DMS79 (cell line): ENCODE results near the gene GRAP.

ENCODE experiments used
- DNase-seq: peaks from one replicate; lab custom pipeline; 2025; lab: John Stamatoyannopoulos, UW

Gene GRAP

DNA sequence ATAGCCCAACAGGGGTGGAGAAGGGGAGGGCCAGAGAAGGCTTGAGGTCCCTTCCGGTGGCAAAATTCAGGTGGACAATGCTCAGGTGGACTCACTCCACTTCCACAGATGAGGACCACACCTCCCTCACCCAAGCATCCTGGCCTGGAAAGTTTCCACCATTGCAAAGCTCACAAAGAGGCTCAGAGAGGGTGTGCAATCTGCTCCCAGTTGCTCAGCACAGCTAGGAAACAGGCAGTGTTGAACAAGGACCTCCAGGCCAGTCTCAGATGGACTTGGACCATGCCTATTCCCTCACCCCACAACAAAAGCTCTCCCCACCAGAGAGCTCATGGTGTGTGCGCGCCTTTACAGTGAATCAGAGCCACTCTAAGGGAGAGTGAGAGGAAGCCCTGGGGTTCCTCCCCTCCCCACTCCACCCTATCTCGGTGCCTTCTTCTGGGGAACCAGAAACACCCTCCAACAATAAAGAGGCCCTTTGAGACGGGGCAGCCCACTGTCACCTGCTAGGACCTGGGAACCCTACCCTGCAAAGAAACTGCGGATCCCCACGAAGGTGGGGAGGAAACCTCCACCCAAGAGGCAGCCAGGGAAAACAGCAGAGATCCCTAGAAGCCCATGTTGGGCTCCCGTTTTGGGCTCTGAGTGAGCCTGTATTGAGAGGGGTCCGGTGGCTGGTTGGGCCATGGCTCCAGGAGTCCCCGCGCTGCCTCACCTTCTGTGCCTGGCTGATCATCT, 43.8 kb downstream of the GRAP start:
- no peak for DNase-seq

GRCh38 chr17:19001907-19002590, 44.7 kb downstream of the GRAP start:
- no peak for DNase-seq

DNA sequence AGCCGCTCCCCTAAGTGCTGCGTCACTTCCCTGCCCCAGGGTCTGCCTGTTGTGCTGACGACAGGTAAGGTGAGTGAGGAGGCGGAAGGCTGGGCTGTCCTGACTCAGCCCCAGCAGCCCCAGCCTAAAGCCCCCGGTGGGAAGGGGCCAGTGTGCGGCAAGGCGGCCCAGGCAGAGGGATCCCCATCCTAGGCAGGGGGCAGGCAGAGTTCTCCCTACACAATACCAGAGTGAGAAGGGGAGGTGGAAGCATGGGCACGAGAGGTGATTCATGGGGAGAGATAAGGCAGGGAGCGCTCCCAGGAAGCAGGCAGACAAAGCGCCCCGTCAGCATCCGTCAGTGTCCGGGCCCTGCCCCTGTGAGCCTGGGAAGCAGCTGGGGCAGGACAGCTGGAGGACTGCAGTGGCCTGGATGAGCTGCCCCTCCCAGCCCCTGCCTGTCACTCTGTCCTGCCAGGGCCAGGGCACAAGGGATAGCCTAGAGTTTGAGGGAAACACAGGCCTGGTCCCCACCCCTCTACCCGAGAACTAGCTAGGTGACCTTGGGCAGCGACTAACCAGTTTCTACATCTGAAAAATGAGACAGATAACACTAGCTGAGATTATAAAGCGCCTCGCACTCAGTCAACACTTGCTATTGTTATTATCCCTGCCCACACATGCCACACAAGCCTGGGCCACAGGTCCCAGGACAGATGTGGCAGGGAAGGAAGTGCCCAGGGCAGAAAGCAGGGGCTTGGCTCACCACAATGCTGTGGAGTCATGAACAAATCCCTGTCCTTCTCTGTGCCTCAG, 46.0 kb downstream of the GRAP start:
- DNase-seq, result no peak

- DNase-seq, result no peak
Measured at GRCh38 chr17:18999911-19000310, 46.8 kb downstream of the GRAP start.

GRCh38 chr17:18999394-18999793, 47.4 kb downstream of the GRAP start:
- DNase-seq, result no peak

DNA sequence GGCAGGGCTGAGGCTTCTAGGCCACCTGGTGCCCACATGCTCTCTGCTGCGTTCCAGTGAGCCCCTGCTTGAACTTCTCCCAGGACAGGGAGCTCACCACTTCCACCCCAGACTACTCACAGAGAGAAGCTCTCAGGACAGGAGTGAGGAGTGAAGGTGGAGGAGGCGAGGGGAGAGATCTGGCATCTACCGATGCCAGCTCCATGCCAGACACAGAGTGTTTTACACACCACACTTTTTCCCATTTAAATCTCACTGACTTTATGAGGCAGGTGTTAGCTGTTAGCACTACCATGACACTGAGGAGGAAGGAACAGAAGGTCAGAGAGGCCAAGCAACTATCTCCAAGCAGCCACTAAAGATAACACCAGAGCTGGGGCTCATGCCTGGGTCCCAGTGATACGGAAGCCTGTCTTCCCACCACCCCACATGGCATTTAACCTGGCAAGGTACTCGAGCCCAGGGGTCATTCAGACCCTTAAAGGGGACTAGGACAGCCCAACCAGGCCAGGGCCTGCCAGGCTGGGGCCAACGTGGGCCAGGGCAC, 49.0 kb downstream of the GRAP start:
- DNase-seq, result no peak

DNA sequence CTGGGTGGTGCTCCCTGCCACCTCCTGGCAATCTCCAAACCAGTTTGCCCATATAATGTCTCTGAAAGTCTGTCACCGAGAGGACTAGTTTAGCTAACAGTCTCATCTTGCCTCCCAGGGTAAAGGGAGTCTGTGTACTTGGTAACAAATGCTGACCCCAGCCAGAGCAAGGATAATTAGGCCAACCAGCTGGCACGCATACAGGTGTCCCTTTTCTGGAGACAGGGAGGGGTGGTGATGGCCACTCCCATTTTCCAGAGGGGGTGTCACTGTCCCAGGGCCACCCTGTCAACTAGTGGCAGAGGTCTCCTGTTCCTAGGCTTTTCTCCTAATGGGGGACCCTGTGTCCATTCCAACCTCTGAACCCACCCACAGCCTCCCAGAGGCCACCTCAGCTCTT, 50.3 kb downstream of the GRAP start:
- no peak for DNase-seq

GRCh38 chr17:18995220-18995619, 51.5 kb downstream of the GRAP start:
- no peak for DNase-seq

DNA sequence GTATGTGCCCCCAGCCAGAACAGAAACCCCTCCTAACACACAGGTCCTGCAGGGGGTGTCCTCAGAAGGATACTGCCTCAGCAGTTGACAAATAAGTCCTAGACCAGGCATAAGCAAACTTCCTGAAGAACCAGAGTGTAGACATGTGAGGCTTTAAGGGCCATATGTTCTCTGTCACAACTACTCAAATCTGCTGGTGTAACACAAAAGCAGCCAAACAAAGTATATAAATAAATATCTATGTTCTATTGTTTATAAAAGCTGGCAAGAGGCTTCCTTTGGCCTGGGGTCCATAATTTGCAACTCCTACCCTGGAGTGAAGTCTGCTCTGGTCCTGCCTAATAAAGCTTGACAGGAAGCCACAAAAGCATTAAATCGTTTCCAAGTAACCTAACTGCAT, 52.1 kb downstream of the GRAP start:
- DNase-seq, result no peak

- DNase-seq, result no peak
Measured at GRCh38 chr17:18993905-18994526, 52.7 kb downstream of the GRAP start.

- peak; percentile 24 for DNase-seq
Measured at GRCh38 chr17:18992454-18993130, 54.2 kb downstream of the GRAP start.

GRCh38 chr17:18991531-18992315, 55.0 kb downstream of the GRAP start:
- no peak for DNase-seq

- no peak for DNase-seq
Measured at GRCh38 chr17:18990331-18990730, 56.4 kb downstream of the GRAP start.

DNA sequence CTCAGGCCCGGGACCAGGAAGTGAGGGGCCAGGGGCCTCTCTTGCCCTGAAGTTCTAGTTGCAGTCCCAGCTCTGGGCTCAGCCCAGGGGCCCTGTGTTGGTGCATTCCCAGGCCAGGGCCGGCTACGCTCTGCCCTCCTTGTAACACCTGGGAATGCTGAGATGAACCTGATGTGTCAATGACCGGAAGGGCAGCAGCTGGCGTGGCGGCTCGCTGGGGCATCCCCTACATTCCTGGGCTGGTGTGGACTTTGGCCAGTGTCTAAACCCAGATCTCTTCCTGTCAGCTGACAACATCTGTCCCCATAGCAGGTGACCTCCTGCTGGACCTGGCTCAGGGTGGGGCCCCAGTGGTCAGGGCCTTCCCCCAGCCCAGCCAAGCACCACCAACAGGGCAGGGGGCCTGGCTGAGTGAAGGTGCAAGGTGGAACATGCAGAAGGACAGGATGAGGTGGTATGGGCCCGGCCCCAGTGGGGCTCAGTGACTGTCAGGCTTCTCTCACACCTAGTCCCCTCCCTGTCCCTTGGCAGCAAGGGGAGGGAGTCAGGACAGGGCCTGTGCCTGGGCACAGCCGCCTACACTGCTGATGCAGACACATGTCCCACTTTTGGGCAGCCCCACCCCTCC, 58.1 kb downstream of the GRAP start:
- no peak for DNase-seq

- no peak for DNase-seq
Measured at GRCh38 chr17:18987862-18988545, 58.8 kb downstream of the GRAP start.

DNA sequence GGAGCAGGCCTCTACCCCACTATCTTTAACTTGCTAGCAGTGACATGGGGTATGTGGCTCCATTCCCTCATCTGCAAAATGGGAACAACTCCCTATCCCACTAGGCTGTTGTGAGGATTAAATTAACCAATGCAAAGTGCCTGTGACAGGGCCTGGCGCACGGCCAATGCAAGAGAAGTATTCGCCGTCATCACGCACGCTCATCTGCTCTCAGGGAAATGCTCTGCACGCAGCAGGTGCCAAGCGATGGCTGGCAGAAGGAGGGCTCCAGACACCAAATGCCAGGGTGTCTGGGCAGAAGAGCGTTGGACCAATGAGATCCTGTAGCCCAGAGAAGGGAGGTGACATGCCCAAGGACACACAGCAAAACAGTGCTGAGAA, 59.5 kb downstream of the GRAP start:
- no peak for DNase-seq

- DNase-seq, result no peak
Measured at GRCh38 chr17:18986541-18987229, 60.1 kb downstream of the GRAP start.

- no peak for DNase-seq
Measured at GRCh38 chr17:18985475-18985874, 61.3 kb downstream of the GRAP start.
